ENCODE measurements around the gene MSL2.

Gene MSL2

DNA sequence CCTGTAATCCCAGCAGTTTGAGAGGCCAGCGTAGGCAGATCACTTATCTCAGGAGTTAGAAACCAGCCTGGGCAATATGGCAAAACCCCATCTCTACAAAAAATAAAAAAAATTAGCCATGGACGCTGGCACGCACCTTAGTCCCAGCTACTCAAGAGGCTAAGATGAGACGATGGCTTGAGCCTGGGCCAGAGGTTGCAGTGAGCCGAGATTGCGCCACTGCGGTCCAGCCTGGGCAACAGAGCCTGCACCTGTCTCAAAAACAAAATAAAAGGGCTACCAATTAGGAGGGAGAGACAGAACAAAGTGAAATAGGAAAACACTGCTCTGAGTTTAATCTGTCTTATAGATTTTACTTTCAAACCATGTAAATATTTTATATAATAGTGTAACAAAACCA lies 33.8 kb downstream of the MSL2 start:
- no peak overlapping the region for H3K4me3 ChIP-seq (ENCODE audit: low read length)
- H2AFZ ChIP-seq (ENCODE audit: low read depth, low read length): no peak overlapping the region
- no peak overlapping the region for H3K9ac ChIP-seq (ENCODE audit: low read length)
- no peaks in the 10 kb centered on the region for H3K27me3 ChIP-seq (ENCODE audit: low read depth, low read length)
- no peaks in the 10 kb centered on the region for H3K9me3 ChIP-seq (ENCODE audit: insufficient read depth, low read length)
- H3K4me1 ChIP-seq (ENCODE audit: low read length): no peaks in the 10 kb centered on the region
- no peaks in the 10 kb centered on the region for H3K36me3 ChIP-seq (replicated peaks; ENCODE audit: low read depth, low read length)
- H3K27ac ChIP-seq (ENCODE audit: low read length): no peak overlapping the region
- no peak for TF ChIP-seq EZH2phosphoT487 (IDR thresholded peaks at IDR 0.05; ENCODE audit: low read depth)
- no peak for TF ChIP-seq CTCF (IDR thresholded peaks at IDR 0.05; ENCODE audit: low read depth, low read length)
- H4K20me1 ChIP-seq (ENCODE audit: insufficient read depth, low read length): peaks cover 91% of the 10 kb centered on the region
- H3K4me2 ChIP-seq (ENCODE audit: low read length): no peak overlapping the region
- H3K79me2 ChIP-seq (ENCODE audit: low read length): peaks cover 99% of the 10 kb centered on the region

- H4K20me1 ChIP-seq (ENCODE audit: insufficient read depth, low read length): peaks cover 91% of the 10 kb centered on the region
- H3K4me1 ChIP-seq (ENCODE audit: low read length): no peaks in the 10 kb centered on the region
- H2AFZ ChIP-seq (ENCODE audit: low read depth, low read length): no peak overlapping the region
- no peak overlapping the region for H3K27ac ChIP-seq (ENCODE audit: low read length)
- no peak overlapping the region for H3K9ac ChIP-seq (ENCODE audit: low read length)
- H3K79me2 ChIP-seq (ENCODE audit: low read length): peaks cover 99% of the 10 kb centered on the region
- TF ChIP-seq EZH2phosphoT487 (IDR thresholded peaks at IDR 0.05; ENCODE audit: low read depth): no peak
- no peak for TF ChIP-seq CTCF (IDR thresholded peaks at IDR 0.05; ENCODE audit: low read depth, low read length)
- no peak overlapping the region for H3K4me3 ChIP-seq (ENCODE audit: low read length)
- H3K36me3 ChIP-seq (replicated peaks; ENCODE audit: low read depth, low read length): no peaks in the 10 kb centered on the region
- H3K4me2 ChIP-seq (ENCODE audit: low read length): no peak overlapping the region
- no peaks in the 10 kb centered on the region for H3K9me3 ChIP-seq (ENCODE audit: insufficient read depth, low read length)
- H3K27me3 ChIP-seq (ENCODE audit: low read depth, low read length): no peaks in the 10 kb centered on the region
Measured at GRCh38 chr3:136161516-136161915, 34.6 kb downstream of the MSL2 start.

- Histone ChIP-seq H3K36me3 (replicated peaks; ENCODE audit: low read depth, low read length) (peaks cover 26% of the 10 kb centered on the region), H3K4me3 (ENCODE audit: low read length) (no peak overlapping the region), H3K9me3 (ENCODE audit: insufficient read depth, low read length) (no peaks in the 10 kb centered on the region), H4K20me1 (ENCODE audit: insufficient read depth, low read length) (peaks cover 95% of the 10 kb centered on the region), H3K4me2 (ENCODE audit: low read length) (no peak overlapping the region), H3K9ac (ENCODE audit: low read length) (no peak overlapping the region), H3K4me1 (ENCODE audit: low read length) (peaks cover 8% of the 10 kb centered on the region), H3K27ac (ENCODE audit: low read length) (no peak overlapping the region), H3K27me3 (ENCODE audit: low read depth, low read length) (no peaks in the 10 kb centered on the region), H2AFZ (ENCODE audit: low read depth, low read length) (no peak overlapping the region), H3K79me2 (ENCODE audit: low read length) (peaks cover 94% of the 10 kb centered on the region)
- TF ChIP-seq CTCF (IDR thresholded peaks at IDR 0.05; ENCODE audit: low read depth, low read length): no peak
- TF ChIP-seq EZH2phosphoT487 (IDR thresholded peaks at IDR 0.05; ENCODE audit: low read depth): no peak
Measured at GRCh38 chr3:136152963-136153362, 43.2 kb downstream of the MSL2 start.

DNA sequence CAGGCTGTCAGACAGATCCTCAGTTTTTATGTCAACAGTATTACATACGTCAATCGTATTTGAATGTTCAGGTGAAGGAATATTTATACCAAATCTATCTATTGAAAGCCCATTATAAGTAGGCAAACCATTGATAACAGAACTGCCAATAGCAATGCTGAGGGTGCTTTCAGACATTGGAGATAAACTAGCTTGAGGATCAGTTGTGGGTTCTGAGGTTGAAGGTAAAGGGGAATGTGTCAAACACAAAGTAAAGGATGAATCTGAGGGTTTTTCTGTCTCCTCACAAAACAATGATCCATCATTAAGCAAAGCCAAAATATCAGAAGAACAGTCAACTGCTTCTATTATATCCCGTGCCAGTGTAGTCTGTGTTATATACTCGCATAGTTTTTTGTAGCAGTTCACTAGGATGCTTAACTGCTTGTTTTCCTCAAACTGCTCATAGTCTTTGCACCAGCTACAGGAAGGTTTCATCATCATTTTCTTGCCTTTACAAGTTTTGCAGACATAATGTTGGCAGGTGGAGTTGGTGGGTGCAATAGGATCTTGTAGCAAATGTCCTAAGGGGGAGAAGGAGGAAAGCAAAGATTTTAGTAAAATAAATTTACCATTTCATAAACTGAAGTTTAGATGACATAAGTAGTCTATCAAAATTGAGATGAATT lies 43.8 kb downstream of the MSL2 start:
- Histone ChIP-seq H3K36me3 (replicated peaks; ENCODE audit: low read depth, low read length) (peaks cover 26% of the 10 kb centered on the region), H3K4me1 (ENCODE audit: low read length) (peaks cover 8% of the 10 kb centered on the region)

More for the DNA sequence above, 43.8 kb downstream of the MSL2 start:
- Histone ChIP-seq H3K4me2 (ENCODE audit: low read length) (no peak overlapping the region), H3K9me3 (ENCODE audit: insufficient read depth, low read length) (no peaks in the 10 kb centered on the region), H4K20me1 (ENCODE audit: insufficient read depth, low read length) (peaks cover 92% of the 10 kb centered on the region), H3K27me3 (ENCODE audit: low read depth, low read length) (no peaks in the 10 kb centered on the region), H3K79me2 (ENCODE audit: low read length) (peaks cover 94% of the 10 kb centered on the region), H3K9ac (ENCODE audit: low read length) (no peak overlapping the region), H3K4me3 (ENCODE audit: low read length) (no peak overlapping the region), H3K27ac (ENCODE audit: low read length) (no peak overlapping the region), H2AFZ (ENCODE audit: low read depth, low read length) (no peak overlapping the region)
- TF ChIP-seq CTCF (IDR thresholded peaks at IDR 0.05; ENCODE audit: low read depth, low read length) (no peak), EZH2phosphoT487 (IDR thresholded peaks at IDR 0.05; ENCODE audit: low read depth) (no peak)
